Measurements from ENCODE around the gene RAD51C.
"Not testable (repeated sequence)": the region's sequence is repeated elsewhere in the genome, so short reads cannot be mapped to it uniquely, and the experiment has no call there.

Gene RAD51C

DNA sequence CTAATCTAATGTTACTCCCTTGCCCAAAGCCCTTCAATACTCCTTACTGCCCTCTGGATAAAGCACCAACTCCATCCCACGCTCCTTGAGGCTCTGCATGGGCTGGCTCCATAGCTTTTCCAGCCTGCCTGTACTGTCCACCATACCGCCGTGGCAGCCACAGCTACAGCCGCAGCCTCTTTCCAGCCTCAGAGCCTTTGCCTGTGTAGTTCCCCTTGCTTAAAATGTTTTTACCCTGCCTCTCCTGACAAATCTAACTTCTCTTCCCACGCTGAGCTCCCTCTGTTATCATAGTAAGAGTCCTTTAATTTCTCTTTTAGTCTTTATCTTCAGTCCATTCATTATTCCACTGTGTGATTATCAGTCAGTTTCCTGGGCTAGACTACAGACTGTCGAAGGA is 22.5 kb upstream of the RAD51C start:
- TF ChIP-seq, protein P1, sequence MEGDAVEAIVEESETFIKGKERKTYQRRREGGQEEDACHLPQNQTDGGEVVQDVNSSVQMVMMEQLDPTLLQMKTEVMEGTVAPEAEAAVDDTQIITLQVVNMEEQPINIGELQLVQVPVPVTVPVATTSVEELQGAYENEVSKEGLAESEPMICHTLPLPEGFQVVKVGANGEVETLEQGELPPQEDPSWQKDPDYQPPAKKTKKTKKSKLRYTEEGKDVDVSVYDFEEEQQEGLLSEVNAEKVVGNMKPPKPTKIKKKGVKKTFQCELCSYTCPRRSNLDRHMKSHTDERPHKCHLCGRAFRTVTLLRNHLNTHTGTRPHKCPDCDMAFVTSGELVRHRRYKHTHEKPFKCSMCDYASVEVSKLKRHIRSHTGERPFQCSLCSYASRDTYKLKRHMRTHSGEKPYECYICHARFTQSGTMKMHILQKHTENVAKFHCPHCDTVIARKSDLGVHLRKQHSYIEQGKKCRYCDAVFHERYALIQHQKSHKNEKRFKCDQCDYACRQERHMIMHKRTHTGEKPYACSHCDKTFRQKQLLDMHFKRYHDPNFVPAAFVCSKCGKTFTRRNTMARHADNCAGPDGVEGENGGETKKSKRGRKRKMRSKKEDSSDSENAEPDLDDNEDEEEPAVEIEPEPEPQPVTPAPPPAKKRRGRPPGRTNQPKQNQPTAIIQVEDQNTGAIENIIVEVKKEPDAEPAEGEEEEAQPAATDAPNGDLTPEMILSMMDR (conservative IDR thresholded peaks at IDR 0.05; ENCODE audit: low read depth, low read length), result no peak
- H3K4me3 ChIP-seq (ENCODE audit: low read depth, low read length), result no peak overlapping the region
- DNase-seq (ENCODE audit: low read depth), result no peak

DNA sequence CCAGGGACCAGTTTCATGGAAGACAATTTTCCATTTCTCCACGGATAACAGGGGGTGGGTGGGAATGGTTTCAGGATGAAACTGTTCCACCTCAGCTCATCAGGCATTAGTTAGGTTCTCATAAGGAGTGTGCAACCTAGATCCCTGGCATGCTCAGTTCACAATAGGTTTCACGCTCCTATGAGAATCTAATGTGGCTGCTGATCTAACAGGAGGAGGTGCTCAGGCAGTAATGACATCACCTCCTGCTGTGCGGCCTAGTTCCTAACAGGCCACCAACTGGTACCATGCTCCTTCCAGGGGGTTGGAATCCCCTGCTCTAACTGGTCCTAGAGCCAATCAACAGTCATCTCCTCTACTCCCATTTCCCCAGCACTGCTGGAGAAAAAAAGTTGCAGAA is 20.4 kb upstream of the RAD51C start:
- DNase-seq (ENCODE audit: low read depth), result no peak
- no peak overlapping the region for H3K4me3 ChIP-seq (ENCODE audit: low read depth, low read length)
- TF ChIP-seq, protein P1 (conservative IDR thresholded peaks at IDR 0.05; ENCODE audit: low read depth, low read length), result no peak

DNA sequence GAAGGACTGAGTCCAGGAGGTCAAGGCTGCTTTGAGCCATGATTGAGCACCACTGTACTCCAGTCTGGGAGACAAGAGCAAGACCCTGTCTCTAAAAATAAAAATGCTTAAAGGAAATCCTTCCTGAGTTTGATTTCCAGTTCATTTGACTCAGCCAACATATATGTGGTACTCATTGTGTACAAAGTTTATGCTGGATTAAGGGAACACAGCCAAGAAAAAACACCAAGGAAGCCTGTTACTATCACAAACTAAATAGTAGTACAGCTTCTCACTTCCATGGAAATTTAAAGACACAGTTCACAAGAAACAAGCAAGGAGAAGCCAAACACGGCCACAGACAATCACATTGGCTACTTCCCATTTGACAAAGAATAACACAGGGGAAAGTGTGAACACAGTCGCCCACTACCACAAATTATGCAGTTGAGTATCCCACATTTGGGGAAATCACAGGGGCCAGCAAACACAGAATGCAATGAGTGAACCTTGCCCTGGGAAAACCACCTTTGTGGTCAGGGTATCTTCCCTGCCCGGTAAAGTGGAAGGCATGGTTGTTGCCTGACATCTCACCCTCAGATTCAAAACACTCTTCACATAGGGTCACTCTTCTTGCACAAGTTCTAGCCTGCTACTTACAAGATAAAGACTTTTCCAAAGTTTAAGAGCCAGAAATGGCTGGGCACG is 15.1 kb upstream of the RAD51C start:
- H3K4me3 ChIP-seq (ENCODE audit: low read depth, low read length), result no peak overlapping the region
- TF ChIP-seq, protein P1 (conservative IDR thresholded peaks at IDR 0.05; ENCODE audit: low read depth, low read length), result no peak
- DNase-seq (ENCODE audit: low read depth), result peak; percentile 80

DNA sequence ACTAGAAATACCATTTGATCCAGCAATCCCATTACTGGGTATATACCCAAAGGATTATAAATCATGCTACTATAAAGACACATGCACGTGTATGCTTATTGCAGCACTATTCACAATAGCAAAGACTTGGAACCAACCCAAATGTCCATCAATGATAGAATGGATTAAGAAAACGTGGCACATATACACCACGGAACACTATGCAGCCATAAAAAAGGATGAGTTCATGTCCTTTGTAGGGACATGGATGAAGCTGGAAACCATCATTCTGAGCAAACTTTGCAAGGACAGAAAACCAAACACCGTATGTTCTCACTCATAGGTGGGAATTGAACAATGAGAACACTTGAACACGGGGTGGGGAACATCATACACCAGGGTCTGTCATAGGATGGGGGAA is 14.1 kb upstream of the RAD51C start:
- not testable (repeated sequence) for DNase-seq (ENCODE audit: low read depth); H3K4me3 ChIP-seq (ENCODE audit: low read depth, low read length)

DNA sequence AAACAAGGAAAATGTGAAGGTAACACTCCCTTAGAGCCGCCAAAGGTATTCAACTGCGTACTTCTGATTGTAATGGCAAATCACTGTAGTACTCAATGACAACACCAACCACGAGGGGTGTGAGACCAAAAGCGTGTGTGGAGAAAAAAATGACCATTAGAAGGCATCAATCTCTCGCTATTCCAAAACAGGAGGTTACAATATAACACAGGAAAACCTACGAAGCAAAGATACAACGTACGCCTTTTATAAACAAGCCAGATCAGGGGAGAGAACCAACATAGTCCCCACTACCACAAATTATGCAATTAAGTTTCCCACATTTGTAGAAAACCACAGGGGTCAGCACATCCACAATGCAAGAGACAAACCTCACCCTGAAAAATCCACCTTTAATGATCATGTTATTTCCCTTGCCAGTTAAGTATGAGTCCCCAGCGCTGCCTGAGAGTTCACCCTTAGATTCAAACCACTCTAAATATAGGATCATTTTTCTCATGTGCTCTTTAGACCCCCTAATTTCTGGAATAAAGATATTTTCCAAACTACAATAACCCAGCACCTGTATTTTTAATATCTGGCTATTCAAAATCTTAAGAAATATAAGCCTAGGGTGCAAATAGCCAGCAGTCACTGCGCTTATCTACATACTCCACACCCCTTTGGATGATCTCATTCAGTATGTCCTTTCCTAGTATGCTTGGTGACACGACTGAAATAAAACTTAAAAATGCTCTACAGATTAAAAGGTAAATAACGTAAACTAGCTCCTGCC is 13.0 kb upstream of the RAD51C start:
- peak; percentile 87 for DNase-seq (ENCODE audit: low read depth)
- no peak overlapping the region for H3K4me3 ChIP-seq (ENCODE audit: low read depth, low read length)
- TF ChIP-seq, protein P1 (conservative IDR thresholded peaks at IDR 0.05; ENCODE audit: low read depth, low read length), result no peak

DNA sequence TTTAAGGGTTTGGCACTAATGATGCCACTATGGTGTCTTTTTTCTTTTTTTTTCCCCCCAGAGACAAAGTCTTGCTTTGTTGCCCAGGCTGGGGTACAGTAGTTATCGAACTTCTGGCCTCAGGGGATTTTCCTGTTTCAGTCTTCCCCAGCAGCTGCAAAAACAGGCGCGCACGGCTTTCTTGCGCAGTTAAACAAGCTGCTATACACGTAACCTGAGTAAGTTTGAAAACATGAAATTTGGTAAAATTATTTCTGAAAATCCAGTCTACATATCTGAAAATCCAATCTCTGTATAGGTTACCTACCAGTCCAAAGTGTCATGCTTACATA is 12.4 kb upstream of the RAD51C start:
- no peak overlapping the region for H3K4me3 ChIP-seq (ENCODE audit: low read depth, low read length)
- no peak for DNase-seq (ENCODE audit: low read depth)
- TF ChIP-seq, protein P1 (conservative IDR thresholded peaks at IDR 0.05; ENCODE audit: low read depth, low read length), result no peak

DNA sequence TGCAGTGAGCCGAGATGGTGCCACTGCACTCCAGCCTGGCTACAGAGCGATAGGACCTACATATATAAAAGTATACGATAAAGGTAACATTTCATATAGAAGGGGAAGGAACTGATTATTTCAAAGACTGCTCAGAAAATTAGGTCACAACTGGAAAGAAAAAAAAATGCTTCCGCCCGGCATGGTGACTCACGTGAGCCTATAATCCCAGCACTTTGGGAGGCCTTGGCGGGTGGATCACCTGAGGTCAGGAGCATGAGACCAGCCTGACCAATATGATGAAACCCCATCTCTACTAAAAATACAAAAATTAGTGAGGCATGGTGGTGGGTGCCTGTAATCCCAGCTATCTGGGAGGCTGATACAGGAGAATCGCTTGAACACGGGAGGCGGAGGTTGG is 8.4 kb upstream of the RAD51C start:
- DNase-seq (ENCODE audit: low read depth), result no peak
- TF ChIP-seq, protein P1 (conservative IDR thresholded peaks at IDR 0.05; ENCODE audit: low read depth, low read length), result no peak
- no peak overlapping the region for H3K4me3 ChIP-seq (ENCODE audit: low read depth, low read length)

DNA sequence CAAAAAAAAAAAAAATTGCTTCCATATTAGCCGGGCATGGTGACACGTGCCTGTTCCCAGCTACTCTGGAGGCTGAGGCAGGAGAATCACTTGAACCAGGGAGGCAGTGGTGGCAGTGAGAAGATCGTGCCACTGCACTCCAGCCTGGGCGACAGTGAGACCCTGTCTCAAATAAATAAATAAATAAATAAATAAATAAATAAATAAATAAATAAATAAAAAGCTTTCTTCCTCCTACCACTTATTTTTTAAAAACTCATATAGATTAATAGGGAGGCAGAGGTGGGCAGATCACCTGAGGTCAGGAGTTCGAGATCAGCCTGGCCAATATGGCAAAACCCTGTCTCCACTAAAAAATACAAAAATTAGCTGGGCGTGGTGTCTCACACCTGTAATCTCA is 7.9 kb upstream of the RAD51C start:
- H3K4me3 ChIP-seq (ENCODE audit: low read depth, low read length); DNase-seq (ENCODE audit: low read depth): not testable (repeated sequence)
